Upper lobe of left lung (tissue), 6 donors: Measurements from ENCODE around the gene USP48. TPM values are rescaled to one million over a fixed set of nuclear protein-coding genes. Genes with fewer than 3 reads are reported as not detected.
"Not testable (repeated sequence)": the region's sequence is repeated elsewhere in the genome, so short reads cannot be mapped to it uniquely, and the experiment has no call there.

ENCODE experiments used
- ATAC-seq, 2 donors: fragments of 200-7000 bp; cut with Tn5 transposase; one replicate each; pipeline ENCODE4 v1.9.1; 2022; ENCODE audit warnings: mild to moderate bottlenecking in 2 of 2, moderate library complexity in 2 of 2; ENCODE audit not compliant: low FRiP score in 2 of 2
- DNase-seq, 2 donors: peaks; one replicate each; pipeline ENCODE4 v3.0.0-alpha.2; 2019 to 2020
- H3K27ac ChIP-seq, 4 donors: fragments of 200-600 bp; sonication (generic); one replicate each; pipeline ENCODE4 v1.5.1; 2016 to 2019
- H3K27me3 ChIP-seq, 4 donors: fragments of 200-600 bp; sonication (generic); one replicate each; pipeline ENCODE4 v1.5.1; 2017 to 2019
- H3K36me3 ChIP-seq, 4 donors: fragments of 200-600 bp; sonication (generic); one replicate each; pipeline ENCODE4 v1.5.1; 2016 to 2019
- H3K4me1 ChIP-seq, 4 donors: fragments of 200-600 bp; sonication (generic); one replicate each; pipeline ENCODE4 v1.5.1; 2018 to 2019
- H3K4me3 ChIP-seq, 4 donors: fragments of 200-600 bp; sonication (generic); one replicate each; pipeline ENCODE4 v1.5.1; 2017 to 2019; ENCODE audit warnings: mild to moderate bottlenecking in 2 of 4, moderate library complexity in 1 of 4
- H3K9me3 ChIP-seq, 4 donors: fragments of 200-600 bp; sonication (generic); one replicate each; pipeline ENCODE4 v1.5.1; 2018 to 2019
- CTCF ChIP-seq, 6 experiments: fragments of 450-650 bp in 4 of 6; fragments of 200-600 bp in 2 of 6; sonication (generic) in 2 of 6; IDR thresholded peaks; one replicate each; pipeline ENCODE4 v1.5.1; 2016 to 2019; ENCODE audit warnings: antibody characterized with exemption in 6 of 6
- EP300 ChIP-seq, 4 donors: sonication (generic); formaldehyde crosslinking; IDR thresholded peaks; one replicate each; pipeline ENCODE4 v1.5.1; 2017; ENCODE audit warnings: antibody characterized with exemption in 4 of 4, control low read depth in 2 of 4
- POLR2A ChIP-seq, 4 donors: fragments of 450-650 bp; IDR thresholded peaks; one replicate each; pipeline ENCODE4 v1.5.1; 2016 to 2017; ENCODE audit warnings: antibody characterized with exemption in 4 of 4, mild to moderate bottlenecking in 2 of 4
- POLR2AphosphoS5 ChIP-seq, 2 donors: sonication (generic); formaldehyde crosslinking; IDR thresholded peaks; one replicate each; pipeline ENCODE4 v1.5.1; 2017; ENCODE audit warnings: antibody characterized with exemption in 2 of 2
- WGBS, 2 donors: methylation state at CpG; one replicate each; pipeline ENCODE4 v1.1.5; 2017 to 2018; 5-methylcytosine and 5-hydroxymethylcytosine counted together
- total RNA-seq, 6 donors: library from RNA; depleted of rRNA in 4 of 6; stranded (reverse); fragments of >200 nt in 4 of 6; gene quantifications; one replicate each; pipeline versions ENCODE4 v1.1.0 to v1.2.1, GENCODE V29; 2016 to 2021
- donor health status: DM: no; HTN: no; CAD: no; lungs with moderate emphysema.
- donor health status: DM: no; HTN: yes; CAD: no; lungs with severe emphysema.

The USP48 gene
- total RNA-seq, 6 donors from 2014 or later: 39.1 to 173 (median 53.4) TPM

DNA sequence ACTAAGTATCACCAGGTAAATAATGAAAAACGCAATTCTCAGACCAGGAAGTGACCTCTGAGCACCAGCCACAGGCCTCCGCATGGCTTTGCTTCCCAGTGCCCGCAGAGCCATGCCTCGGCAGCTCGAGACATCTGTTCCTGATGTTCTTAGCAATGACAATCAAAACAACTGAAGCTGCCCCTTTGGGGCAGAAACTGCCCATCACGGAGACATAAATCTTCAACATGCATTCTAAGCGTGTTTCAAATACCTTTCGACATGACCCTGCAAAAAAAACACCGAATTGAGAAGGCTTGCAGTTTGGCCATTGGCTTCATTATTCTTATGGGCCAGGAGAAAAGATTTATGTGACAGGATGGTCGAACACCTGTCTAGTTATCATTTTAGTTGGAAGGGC lies 108.0 kb downstream of the USP48 start:
- no peak for ATAC-seq
- WGBS, 2 donors: 85 to 91% methylated on average over 10 of the region's 10 CpGs
- Histone ChIP-seq H3K27ac (no peak overlapping the region), H3K27me3 (no peaks in the 10 kb centered on the region), H3K4me1 (peaks cover 16 to 29% (median 24%) of the 10 kb centered on the region in 4 donors), H3K4me3 (no peak overlapping the region), H3K9me3 (no peaks in the 10 kb centered on the region), H3K36me3 (peaks cover 0 to 15% (median 13%) of the 10 kb centered on the region in 4 donors)
- DNase-seq: no peak
- TF ChIP-seq EP300 (IDR thresholded peaks at IDR 0.05) (no peak), POLR2A (IDR thresholded peaks at IDR 0.05) (no peak), CTCF (IDR thresholded peaks at IDR 0.05) (no peak), POLR2AphosphoS5 (IDR thresholded peaks at IDR 0.05) (no peak)

DNA sequence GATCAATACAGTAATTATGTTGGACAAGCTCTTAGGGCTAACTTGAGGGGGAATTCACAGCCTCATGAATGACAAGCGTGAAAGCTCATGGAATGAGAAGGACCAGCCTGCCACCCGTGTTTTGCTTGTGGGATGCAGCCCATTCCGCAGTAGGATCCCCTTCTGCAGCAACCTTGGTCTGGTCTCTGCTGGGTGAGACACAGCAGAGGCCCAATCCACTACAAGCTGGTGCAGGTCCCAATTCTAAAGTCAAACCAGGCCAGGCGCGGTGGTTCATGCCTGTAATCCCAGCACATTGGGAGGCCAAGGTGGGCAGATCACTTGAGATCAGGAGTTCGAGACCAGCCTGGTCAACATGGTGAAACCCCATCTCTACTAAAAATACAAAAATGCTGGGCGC lies 109.1 kb downstream of the USP48 start:
- peaks cover 25 to 40% (median 35%) of the 10 kb centered on the region in 4 donors for H3K4me1 ChIP-seq
- H3K27me3 ChIP-seq, H3K9me3 ChIP-seq, DNase-seq, H3K4me3 ChIP-seq, ATAC-seq, H3K36me3 ChIP-seq: not testable (repeated sequence)
- H3K27ac ChIP-seq: peak overlapping the region in 3 of 4 donors; percentile 5 to 36 (median 28)
- WGBS, 2 donors: 78 to 82% methylated on average over 5 to 7 of the region's 7 CpGs

DNA sequence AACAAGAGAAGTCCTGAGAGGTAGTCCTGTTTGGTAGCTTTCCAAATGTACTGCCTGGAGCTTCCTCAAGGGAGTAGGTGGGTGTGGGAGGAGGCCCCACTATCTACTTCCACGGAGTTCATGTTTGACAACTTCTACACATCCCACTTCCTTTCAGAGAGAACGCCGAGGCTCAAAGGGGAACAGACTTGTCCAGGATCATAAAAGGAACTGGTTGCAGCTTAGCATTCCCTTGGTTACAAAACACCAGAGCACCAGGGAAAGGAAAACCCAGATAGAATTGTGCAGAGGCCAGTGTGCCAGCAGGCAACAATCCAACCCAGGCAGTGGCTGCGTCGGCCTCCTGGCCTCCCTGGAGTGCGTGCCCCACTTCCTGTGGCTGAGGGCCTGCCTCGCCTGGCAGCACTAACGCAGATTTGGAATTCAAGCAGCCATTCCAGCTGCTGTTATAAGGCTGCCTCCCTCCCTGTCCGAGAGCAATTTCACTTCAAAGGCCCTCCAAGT lies 109.6 kb downstream of the USP48 start:
- ATAC-seq: peak; percentile 31 to 51
- peaks cover 30 to 45% (median 40%) of the 10 kb centered on the region in 4 donors for H3K4me1 ChIP-seq

GRCh38 chr1:21672478-21673276 lies 110.3 kb downstream of the USP48 start:
- TF ChIP-seq POLR2A (IDR thresholded peaks at IDR 0.05) (no peak), EP300 (IDR thresholded peaks at IDR 0.05) (no peak), CTCF (IDR thresholded peaks at IDR 0.05) (no peak), POLR2AphosphoS5 (IDR thresholded peaks at IDR 0.05) (no peak)
- Histone ChIP-seq H3K4me3 (no peak overlapping the region), H3K27ac (peak overlapping the region in 3 of 4 donors; percentile 5 to 36 (median 28)), H3K4me1 (peaks cover 30 to 47% (median 41%) of the 10 kb centered on the region in 4 donors), H3K27me3 (peaks cover 0 to 20% (median 13%) of the 10 kb centered on the region in 4 donors), H3K36me3 (no peaks in the 10 kb centered on the region), H3K9me3 (no peaks in the 10 kb centered on the region)
- DNase-seq (peak in 1 of 2 donors; percentile 49), ATAC-seq (no peak)
- WGBS, 2 donors: 78 to 87% methylated on average over 10 of the region's 10 CpGs

More for the DNA sequence above, 109.6 kb downstream of the USP48 start:
- Histone ChIP-seq H3K9me3 (no peaks in the 10 kb centered on the region), H3K27ac (peak overlapping the region in 3 of 4 donors; percentile 5 to 36 (median 28)), H3K4me3 (no peak overlapping the region), H3K27me3 (peaks cover 0 to 14% (median 10%) of the 10 kb centered on the region in 4 donors), H3K36me3 (no peaks in the 10 kb centered on the region)
- 4 to 11% methylated on average over 9 of the region's 9 CpGs for WGBS, 2 donors
- DNase-seq: peak; percentile 76 to 85
- TF ChIP-seq CTCF (IDR thresholded peaks at IDR 0.05): no peak
- TF ChIP-seq EP300 (IDR thresholded peaks at IDR 0.05): no peak
- no peak for TF ChIP-seq POLR2A (IDR thresholded peaks at IDR 0.05)
- no peak for TF ChIP-seq POLR2AphosphoS5 (IDR thresholded peaks at IDR 0.05)

GRCh38 chr1:21671915-21672314 lies 111.0 kb downstream of the USP48 start:
- ATAC-seq: no peak
- H3K27ac ChIP-seq: no peak overlapping the region
- 37 to 54% methylated on average over 5 to 6 of the region's 6 CpGs for WGBS, 2 donors
- peaks cover 30 to 47% (median 41%) of the 10 kb centered on the region in 4 donors for H3K4me1 ChIP-seq
- peaks cover 0 to 23% (median 13%) of the 10 kb centered on the region in 4 donors for H3K27me3 ChIP-seq
- no peaks in the 10 kb centered on the region for H3K36me3 ChIP-seq
- DNase-seq: no peak
- H3K4me3 ChIP-seq: no peak overlapping the region
- no peaks in the 10 kb centered on the region for H3K9me3 ChIP-seq
- no peak for TF ChIP-seq POLR2A (IDR thresholded peaks at IDR 0.05)
- no peak for TF ChIP-seq EP300 (IDR thresholded peaks at IDR 0.05)
- no peak for TF ChIP-seq CTCF (IDR thresholded peaks at IDR 0.05)
- TF ChIP-seq POLR2AphosphoS5 (IDR thresholded peaks at IDR 0.05): no peak
